CD14-positive monocyte (primary cell): ENCODE measurements around the gene ITK. TPM values are rescaled to one million over a fixed set of nuclear protein-coding genes. Genes with fewer than 3 reads are reported as not detected.

ENCODE experiments used
- DNase-seq, 3 donors: peaks; one replicate each; pipeline ENCODE4 v3.0.0-alpha.2; 2011 to 2022
- H2AFZ ChIP-seq: 2 replicates; pipeline ENCODE4 v1.6.0; 2012; ENCODE audit warnings: mild to moderate bottlenecking, low read depth, low read length, inconsistent platforms; ENCODE audit not compliant: insufficient read depth, poor library complexity, severe bottlenecking
- H3K27ac ChIP-seq, 2 donors: 1 replicate in 1 of 2; 2 replicates in 1 of 2; pipeline ENCODE4 v1.5.1; 2012 to 2013; ENCODE audit warnings: low read length in 2 of 2, control low read depth in 1 of 2, inconsistent platforms in 1 of 2, low read depth in 1 of 2, mild to moderate bottlenecking in 1 of 2
- H3K27me3 ChIP-seq, 2 donors: one replicate each; pipeline versions ENCODE4 v1.6.0 to v1.6.1; 2011 to 2013; ENCODE audit warnings: low read length in 2 of 2; ENCODE audit not compliant: control insufficient read depth in 2 of 2, insufficient read depth in 2 of 2
- H3K36me3 ChIP-seq, 2 donors: replicated peaks in 1 of 2; 1 replicate in 1 of 2; 2 replicates in 1 of 2; pipeline versions ENCODE4 v1.5.1 to v1.6.1; 2012 to 2013; ENCODE audit warnings: low read length in 2 of 2, control low read depth in 1 of 2, inconsistent platforms in 1 of 2, mild to moderate bottlenecking in 1 of 2; ENCODE audit not compliant: insufficient read depth in 2 of 2, control insufficient read depth in 1 of 2
- H3K4me1 ChIP-seq, 2 donors: 1 replicate in 1 of 2; 2 replicates in 1 of 2; pipeline versions ENCODE4 v1.5.1 to v1.6.1; 2012 to 2013; ENCODE audit warnings: low read length in 2 of 2, control low read depth in 1 of 2, inconsistent platforms in 1 of 2, mild to moderate bottlenecking in 1 of 2, moderate library complexity in 1 of 2; ENCODE audit not compliant: insufficient read depth in 2 of 2, control insufficient read depth in 1 of 2
- H3K4me2 ChIP-seq: replicated peaks from 2 replicates; pipeline ENCODE3; 2012; ENCODE audit warnings: low read length, moderate library complexity, mild to moderate bottlenecking; ENCODE audit not compliant: poor library complexity, severe bottlenecking; ENCODE audit errors: extremely low read depth
- H3K4me3 ChIP-seq, 3 experiments: fragments of 200-600 bp in 1 of 3; sonication (generic) in 1 of 3; replicated peaks in 1 of 3; 1 replicate in 2 of 3; 2 replicates in 1 of 3; pipeline ENCODE4 v1.5.1; 2011 to 2013; ENCODE audit warnings: low read length in 3 of 3, mild to moderate bottlenecking in 3 of 3, control low read depth in 2 of 3, low read depth in 2 of 3, inconsistent platforms in 1 of 3, moderate library complexity in 1 of 3
- H3K79me2 ChIP-seq: 2 replicates; pipeline ENCODE4 v1.6.0; 2012; ENCODE audit warnings: mild to moderate bottlenecking, control low read depth, inconsistent platforms, low read length, moderate library complexity; ENCODE audit not compliant: insufficient read depth
- H3K9ac ChIP-seq: 2 replicates; pipeline ENCODE4 v1.6.0; 2017; ENCODE audit warnings: low read length, mild to moderate bottlenecking; ENCODE audit not compliant: insufficient read depth, poor library complexity, severe bottlenecking
- H3K9me3 ChIP-seq, 2 donors: replicated peaks in 1 of 2; 1 replicate in 1 of 2; 2 replicates in 1 of 2; pipeline versions ENCODE4 v1.5.1 to v1.6.1; 2012 to 2013; ENCODE audit warnings: low read length in 2 of 2, control low read depth in 1 of 2; ENCODE audit not compliant: control insufficient read depth in 1 of 2, insufficient read depth in 1 of 2
- H4K20me1 ChIP-seq: 2 replicates; pipeline ENCODE4 v1.6.0; 2012; ENCODE audit warnings: mild to moderate bottlenecking, low read length, control low read depth, moderate library complexity; ENCODE audit not compliant: insufficient read depth
- H3K27ac Mint-ChIP-seq, 7 donors: one replicate each; pipeline ENCODE4 v1.8.0; 2020; ENCODE audit warnings: mild to moderate bottlenecking in 7 of 7, mixed read lengths in 7 of 7, moderate library complexity in 6 of 7, inconsistent platforms in 2 of 7
- H3K27me3 Mint-ChIP-seq, 3 donors: one replicate each; pipeline ENCODE4 v1.8.0; 2021 to 2022; ENCODE audit warnings: low read depth in 3 of 3, mild to moderate bottlenecking in 3 of 3, mixed read lengths in 3 of 3, moderate library complexity in 3 of 3, inconsistent platforms in 1 of 3
- H3K36me3 Mint-ChIP-seq, 2 donors: one replicate each; pipeline ENCODE4 v1.8.0; 2020; ENCODE audit warnings: mixed read lengths in 2 of 2, inconsistent platforms in 1 of 2, mild to moderate bottlenecking in 1 of 2
- H3K4me1 Mint-ChIP-seq: one replicate; pipeline ENCODE4 v1.8.0; 2020; ENCODE audit warnings: mild to moderate bottlenecking, mixed read lengths
- H3K4me3 Mint-ChIP-seq, 2 donors: one replicate each; pipeline ENCODE4 v1.8.0; 2020; ENCODE audit warnings: mild to moderate bottlenecking in 2 of 2, mixed read lengths in 2 of 2, moderate library complexity in 1 of 2
- H3K9me3 Mint-ChIP-seq, 7 donors: one replicate each; pipeline ENCODE4 v1.8.0; 2020 to 2022; ENCODE audit warnings: mixed read lengths in 7 of 7, mild to moderate bottlenecking in 6 of 7, moderate library complexity in 6 of 7, inconsistent platforms in 2 of 7
- CTCF ChIP-seq: fragments of 200-600 bp; IDR thresholded peaks from one replicate; pipeline ENCODE4 v1.8.0; 2022; ENCODE audit warnings: antibody characterized with exemption, mild to moderate bottlenecking
- WGBS: methylation state at CpG from one replicate; pipeline ENCODE4 v1.1.5; 2013; ENCODE audit warnings: missing lambda C conversion rate; ENCODE audit not compliant: insufficient coverage; 5-methylcytosine and 5-hydroxymethylcytosine counted together
- intact Hi-C, 2 donors: fragments of 100-400 bp; cut with micrococcal nuclease; formaldehyde crosslinking; loops; one replicate each; pipeline versions ENCODE4 v1.15.0 to v1.15.1; 2023
- polyA plus RNA-seq, 3 donors: library from polyadenylated mRNA; depleted of rRNA in 1 of 3; unstranded in 2 of 3; stranded (reverse) in 1 of 3; fragments of 300-500 nt in 2 of 3; fragments of >200 nt in 1 of 3; fragmentation: Illumina TruSeq in 2 of 3; gene quantifications; 1 replicate in 2 of 3; 2 replicates in 1 of 3; pipeline ENCODE4 v1.2.3, GENCODE V29; 2012 to 2021

The ITK gene
- polyA plus RNA-seq, 3 donors = 0.03 to 0.60 (median 0.39) TPM

- no peak overlapping the region for H3K9ac ChIP-seq
- Mint-ChIP-seq H3K27ac (no peak overlapping the region), H3K4me1 (peaks cover 17% of the 10 kb centered on the region), H3K36me3 (no peaks in the 10 kb centered on the region), H3K27me3 (peaks cover 0 to 2% (median 0%) of the 10 kb centered on the region in 3 donors), H3K9me3 (peaks cover 0 to 2% (median 0%) of the 10 kb centered on the region in 7 donors), H3K4me3 (no peak overlapping the region)
- H3K27me3 ChIP-seq = no peaks in the 10 kb centered on the region
- no peaks in the 10 kb centered on the region for H3K9me3 ChIP-seq
- TF ChIP-seq CTCF = no peak
- DNase-seq = no peak
- no peak overlapping the region for H3K4me2 ChIP-seq
- H3K4me1 ChIP-seq = peaks cover 16 to 21% of the 10 kb centered on the region in 2 donors
- H3K36me3 ChIP-seq = no peaks in the 10 kb centered on the region
- H3K79me2 ChIP-seq = no peaks in the 10 kb centered on the region
- intact Hi-C loops = no loop called here
- no peak overlapping the region for H2AFZ ChIP-seq
- H4K20me1 ChIP-seq = no peaks in the 10 kb centered on the region
- no peak overlapping the region for H3K27ac ChIP-seq
- H3K4me3 ChIP-seq = no peak overlapping the region
These were observed 66.6 kb downstream of the ITK start for GRCh38 chr5:157247267-157247666.

- no peaks in the 10 kb centered on the region for H3K36me3 ChIP-seq
- no peaks in the 10 kb centered on the region for H3K9me3 ChIP-seq
- H3K4me1 ChIP-seq = peaks cover 16 to 30% of the 10 kb centered on the region in 2 donors
- WGBS = 48% methylated on average over 6 of the region's 11 CpGs
- peak overlapping the region in 1 of 3 experiments; percentile 10 for H3K4me3 ChIP-seq
- intact Hi-C loops = no loop called here
- H2AFZ ChIP-seq = peak overlapping the region; percentile 70
- H3K4me1 Mint-ChIP-seq = peaks cover 26% of the 10 kb centered on the region
- H4K20me1 ChIP-seq = no peaks in the 10 kb centered on the region
- H3K27ac Mint-ChIP-seq = peak overlapping the region; percentile 78 to 95 (median 93)
- no peak overlapping the region for H3K9ac ChIP-seq
- H3K79me2 ChIP-seq = no peaks in the 10 kb centered on the region
- no peaks in the 10 kb centered on the region for H3K27me3 ChIP-seq
- peaks cover 0 to 2% (median 0%) of the 10 kb centered on the region in 7 donors for H3K9me3 Mint-ChIP-seq
- peaks cover 0 to 2% (median 0%) of the 10 kb centered on the region in 3 donors for H3K27me3 Mint-ChIP-seq
- peak overlapping the region; percentile 33 for H3K4me2 ChIP-seq
- peak; percentile 47 to 60 (median 47) for DNase-seq
- H3K36me3 Mint-ChIP-seq = no peaks in the 10 kb centered on the region
- H3K4me3 Mint-ChIP-seq = peak overlapping the region in 1 of 2 donors; percentile 71
- TF ChIP-seq CTCF = no peak
- H3K27ac ChIP-seq = peak overlapping the region; percentile 31 to 78
These were observed 68.3 kb downstream of the ITK start for GRCh38 chr5:157248821-157249470.
